Measurements from ENCODE around the gene GLB1L3. TPM values are rescaled to one million over a fixed set of nuclear protein-coding genes. Genes with fewer than 3 reads are reported as not detected.

Gene GLB1L3
- total RNA-seq, 1 experiment from 2014 or later, result not detected

- H3K36me3 Mint-ChIP-seq (ENCODE audit: insufficient read depth, unreplicated experiment), result no peaks in the 10 kb centered on the region
- H3K4me3 Mint-ChIP-seq (ENCODE audit: low read depth, unreplicated experiment), result no peak overlapping the region
- no peaks in the 10 kb centered on the region for H3K27me3 Mint-ChIP-seq (ENCODE audit: unreplicated experiment)
- no peaks in the 10 kb centered on the region for H3K4me1 Mint-ChIP-seq (ENCODE audit: low read depth, unreplicated experiment)
- DNase-seq, result no peak
- CTCF ChIA-PET, result no interaction called here
- TF ChIP-seq CTCF (IDR thresholded peaks at IDR 0.05; ENCODE audit: unreplicated experiment), result no peak
- BruUV-seq (replicated peaks), result no TSS peak
- intact Hi-C loops (cut with micrococcal nuclease; ENCODE audit: unreplicated experiment), result no loop called here
- no peaks in the 10 kb centered on the region for H3K9me3 Mint-ChIP-seq (ENCODE audit: low read depth, unreplicated experiment)
- H3K27ac Mint-ChIP-seq (ENCODE audit: unreplicated experiment), result no peak overlapping the region
Observed at GRCh38 chr11:134236834-134237556, 39.2 kb upstream of the GLB1L3 start.

- H3K4me1 Mint-ChIP-seq (ENCODE audit: low read depth, unreplicated experiment), result no peaks in the 10 kb centered on the region
- BruUV-seq (replicated peaks), result no TSS peak
- H3K27ac Mint-ChIP-seq (ENCODE audit: unreplicated experiment), result no peak overlapping the region
- no peak for DNase-seq
- H3K27me3 Mint-ChIP-seq (ENCODE audit: unreplicated experiment), result no peaks in the 10 kb centered on the region
- no peak for TF ChIP-seq CTCF (IDR thresholded peaks at IDR 0.05; ENCODE audit: unreplicated experiment)
- no peaks in the 10 kb centered on the region for H3K36me3 Mint-ChIP-seq (ENCODE audit: insufficient read depth, unreplicated experiment)
- CTCF ChIA-PET, result no interaction called here
- intact Hi-C loops (cut with micrococcal nuclease; ENCODE audit: unreplicated experiment), result no loop called here
- no peaks in the 10 kb centered on the region for H3K9me3 Mint-ChIP-seq (ENCODE audit: low read depth, unreplicated experiment)
- H3K4me3 Mint-ChIP-seq (ENCODE audit: low read depth, unreplicated experiment), result no peak overlapping the region
Observed at GRCh38 chr11:134237557-134237922, 38.6 kb upstream of the GLB1L3 start.

GRCh38 chr11:134238956-134239355, 37.2 kb upstream of the GLB1L3 start:
- intact Hi-C loops (cut with micrococcal nuclease; ENCODE audit: unreplicated experiment), result no loop called here
- no peak overlapping the region for H3K4me3 Mint-ChIP-seq (ENCODE audit: low read depth, unreplicated experiment)
- BruUV-seq (replicated peaks), result no TSS peak
- H3K27me3 Mint-ChIP-seq (ENCODE audit: unreplicated experiment), result no peaks in the 10 kb centered on the region
- no peaks in the 10 kb centered on the region for H3K36me3 Mint-ChIP-seq (ENCODE audit: insufficient read depth, unreplicated experiment)
- CTCF ChIA-PET, result no interaction called here
- DNase-seq, result no peak
- TF ChIP-seq CTCF (IDR thresholded peaks at IDR 0.05; ENCODE audit: unreplicated experiment), result no peak
- H3K27ac Mint-ChIP-seq (ENCODE audit: unreplicated experiment), result no peak overlapping the region
- no peaks in the 10 kb centered on the region for H3K9me3 Mint-ChIP-seq (ENCODE audit: low read depth, unreplicated experiment)
- no peaks in the 10 kb centered on the region for H3K4me1 Mint-ChIP-seq (ENCODE audit: low read depth, unreplicated experiment)

- intact Hi-C loops (cut with micrococcal nuclease; ENCODE audit: unreplicated experiment), result no loop called here
- DNase-seq, result no peak
- H3K27ac Mint-ChIP-seq (ENCODE audit: unreplicated experiment), result no peak overlapping the region
- H3K9me3 Mint-ChIP-seq (ENCODE audit: low read depth, unreplicated experiment), result no peaks in the 10 kb centered on the region
- H3K36me3 Mint-ChIP-seq (ENCODE audit: insufficient read depth, unreplicated experiment), result no peaks in the 10 kb centered on the region
- no TSS peak for BruUV-seq (replicated peaks)
- H3K4me3 Mint-ChIP-seq (ENCODE audit: low read depth, unreplicated experiment), result no peak overlapping the region
- no peaks in the 10 kb centered on the region for H3K27me3 Mint-ChIP-seq (ENCODE audit: unreplicated experiment)
- H3K4me1 Mint-ChIP-seq (ENCODE audit: low read depth, unreplicated experiment), result no peaks in the 10 kb centered on the region
- no peak for TF ChIP-seq CTCF (IDR thresholded peaks at IDR 0.05; ENCODE audit: unreplicated experiment)
- CTCF ChIA-PET, result no interaction called here
Observed at GRCh38 chr11:134240592-134240991, 35.6 kb upstream of the GLB1L3 start.

Measured in Calu3 (cell line).